Activated T-cell treated with anti-CD3 and anti-CD28 coated beads, Interleukin-2, amount 50 U/mL, for 4 hours (primary cell): ENCODE measurements around the gene ADIPOQ. TPM values are rescaled to one million over a fixed set of nuclear protein-coding genes. Genes with fewer than 3 reads are reported as not detected.
"Not testable (repeated sequence)": the region's sequence is repeated elsewhere in the genome, so short reads cannot be mapped to it uniquely, and the experiment has no call there.

Source experiments
- ATAC-seq, 2 donors: fragments of 200-7000 bp; cut with Tn5 transposase; one replicate each; pipeline ENCODE4 v1.10.0; 2021
- DNase-seq: peaks from one replicate; pipeline ENCODE4 v3.0.0-alpha.2; 2020
- H3K27me3 Mint-ChIP-seq: one replicate; pipeline ENCODE4 v1.8.0; 2021; ENCODE audit warnings: low read depth, mixed read lengths
- H3K36me3 Mint-ChIP-seq: one replicate; pipeline ENCODE4 v1.8.0; 2022; ENCODE audit warnings: mixed read lengths; ENCODE audit not compliant: insufficient read depth
- H3K4me1 Mint-ChIP-seq: one replicate; pipeline ENCODE4 v1.8.0; 2021; ENCODE audit warnings: low read depth, mixed read lengths
- H3K4me3 Mint-ChIP-seq: one replicate; pipeline ENCODE4 v1.8.0; 2021; ENCODE audit warnings: mild to moderate bottlenecking, moderate library complexity, mixed read lengths
- H3K9me3 Mint-ChIP-seq: one replicate; pipeline ENCODE4 v1.8.0; 2021; ENCODE audit warnings: mixed read lengths
- total RNA-seq, 3 donors: library from RNA; stranded (reverse); gene quantifications; one replicate each; pipeline ENCODE4 v1.2.1, GENCODE V29; 2021

The ADIPOQ gene
- total RNA-seq, 3 donors from 2014 or later = not detected

DNA sequence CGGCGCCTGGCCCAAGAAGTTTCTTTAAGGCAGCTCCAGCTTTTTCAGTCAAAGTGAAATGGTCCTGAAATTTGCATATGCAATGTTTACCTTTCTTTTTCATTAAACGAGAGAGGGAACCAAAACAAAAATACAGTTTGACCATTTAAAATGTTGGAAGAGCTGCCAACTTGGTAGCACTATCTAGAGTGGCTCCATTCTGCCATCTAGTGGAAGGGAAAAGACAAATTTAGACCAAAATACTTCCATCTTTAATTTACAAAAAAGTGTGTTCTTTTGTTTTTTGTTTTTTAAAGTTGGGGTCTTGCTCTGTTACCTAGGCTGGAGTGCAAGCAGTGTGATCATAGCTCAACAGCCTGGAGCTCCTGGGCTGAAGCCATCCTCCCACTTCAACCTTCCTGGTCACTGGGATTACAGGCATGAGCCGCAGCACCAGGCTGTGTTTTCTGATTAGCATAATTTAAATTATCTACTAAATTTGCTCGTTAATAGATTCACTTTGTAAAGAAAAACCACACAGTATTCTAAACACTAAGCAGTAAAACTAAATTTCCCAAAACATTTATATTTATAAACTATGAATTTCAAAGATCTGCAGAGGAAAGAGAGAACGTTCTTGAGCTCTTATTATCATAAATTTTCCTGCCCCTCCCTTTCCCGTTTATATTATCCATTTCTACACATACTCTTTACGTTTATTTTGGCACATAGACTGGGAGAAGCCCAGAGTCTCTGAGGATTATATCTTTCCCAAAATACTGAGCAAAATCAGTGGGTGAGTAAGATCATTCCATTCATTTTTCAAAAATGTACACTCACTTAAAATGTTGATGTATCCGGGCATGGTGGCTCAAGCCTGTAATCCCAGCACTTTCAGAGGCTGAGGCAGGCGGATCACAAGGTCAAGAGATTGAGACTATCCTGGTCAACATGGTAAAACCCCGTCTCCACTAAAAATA, 20.8 kb upstream of the ADIPOQ start:
- ATAC-seq = no peak
- Mint-ChIP-seq H3K4me1 (peaks cover 16% of the 10 kb centered on the region), H3K4me3 (no peak overlapping the region), H3K27me3 (peaks cover 12% of the 10 kb centered on the region), H3K9me3 (no peaks in the 10 kb centered on the region), H3K36me3 (no peaks in the 10 kb centered on the region)
- DNase-seq = no peak

DNA sequence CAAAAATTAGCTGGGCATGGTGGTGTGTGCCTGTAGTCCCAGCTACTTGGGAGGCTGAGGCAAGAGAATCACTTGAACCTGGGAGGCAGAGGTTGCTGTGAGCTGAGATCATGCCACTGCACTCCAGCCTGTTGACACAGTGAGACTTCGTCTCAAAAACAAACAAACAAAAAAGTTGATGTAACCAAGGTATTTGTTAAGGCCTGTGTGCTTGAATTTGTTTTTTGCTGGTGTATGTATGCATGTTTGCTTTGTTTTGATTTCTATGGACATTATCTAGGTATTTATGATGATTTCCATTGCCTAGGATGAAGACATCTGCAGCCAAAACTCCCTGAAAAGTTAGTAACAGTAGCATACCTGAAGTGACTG, 20.1 kb upstream of the ADIPOQ start:
- DNase-seq, H3K36me3 Mint-ChIP-seq, ATAC-seq, H3K4me3 Mint-ChIP-seq, H3K9me3 Mint-ChIP-seq: not testable (repeated sequence)
- Mint-ChIP-seq H3K27me3 (peaks cover 13% of the 10 kb centered on the region), H3K4me1 (peaks cover 16% of the 10 kb centered on the region)

DNA sequence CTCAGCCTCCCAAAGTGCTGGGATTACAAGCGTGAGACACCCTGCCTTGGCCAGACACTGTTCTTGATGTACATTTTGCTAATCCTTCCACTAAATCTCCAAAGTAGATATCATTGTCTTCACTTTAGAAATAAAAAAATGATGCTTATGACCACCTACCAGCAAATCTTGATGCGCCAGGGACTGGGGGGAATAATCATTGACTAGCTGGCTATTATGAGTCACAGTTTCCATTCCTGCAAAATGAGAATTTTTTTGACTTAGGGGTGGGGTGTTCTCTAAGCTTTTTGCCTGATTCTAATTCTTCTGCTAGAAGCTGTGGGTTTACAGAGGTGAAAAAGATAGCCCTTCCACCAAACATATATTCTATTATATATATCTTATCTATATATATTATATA, 19.1 kb upstream of the ADIPOQ start:
- H3K9me3 Mint-ChIP-seq = no peaks in the 10 kb centered on the region
- H3K27me3 Mint-ChIP-seq = peaks cover 16% of the 10 kb centered on the region
- peaks cover 19% of the 10 kb centered on the region for H3K4me1 Mint-ChIP-seq
- H3K36me3 Mint-ChIP-seq = no peaks in the 10 kb centered on the region
- no peak overlapping the region for H3K4me3 Mint-ChIP-seq
- DNase-seq (no peak), ATAC-seq (no peak)

DNA sequence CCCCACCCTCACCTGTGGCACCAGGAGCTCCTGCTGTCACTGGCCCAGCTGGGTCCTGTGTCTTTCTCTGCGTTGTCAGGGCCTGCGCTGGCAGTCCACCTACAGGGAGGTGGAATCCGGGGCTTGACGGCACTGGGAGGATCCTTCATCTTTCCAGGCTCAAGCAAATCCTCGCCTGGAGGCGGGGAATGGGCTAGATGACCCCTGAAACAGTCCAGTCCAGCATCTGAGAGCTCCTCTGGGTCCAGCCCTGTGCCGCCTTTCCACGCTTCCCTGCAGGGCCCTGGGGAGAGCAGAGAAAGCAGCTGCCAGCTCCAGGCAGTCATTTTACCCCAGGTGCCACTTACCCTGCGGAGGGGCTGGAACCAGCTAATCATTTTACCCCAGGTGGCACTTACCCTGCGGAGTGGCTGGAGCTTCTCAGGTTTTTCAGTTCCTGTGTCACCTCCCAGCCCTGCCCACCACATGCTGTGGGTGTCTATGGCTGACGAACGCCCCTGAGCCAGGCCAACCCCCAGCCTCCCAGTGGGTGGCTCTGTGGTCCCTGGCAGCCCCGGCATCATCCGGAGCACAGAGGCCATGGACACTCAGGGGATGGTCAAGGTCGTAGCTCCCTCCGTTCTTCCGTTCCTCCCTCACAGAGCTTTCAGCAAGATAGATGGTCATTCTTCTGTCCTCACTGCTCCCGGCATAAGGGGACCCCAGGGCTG, 17.9 kb upstream of the ADIPOQ start:
- Mint-ChIP-seq H3K4me1 (peaks cover 19% of the 10 kb centered on the region), H3K9me3 (no peaks in the 10 kb centered on the region), H3K27me3 (peaks cover 27% of the 10 kb centered on the region), H3K36me3 (no peaks in the 10 kb centered on the region), H3K4me3 (no peak overlapping the region)
- DNase-seq (no peak), ATAC-seq (no peak)

DNA sequence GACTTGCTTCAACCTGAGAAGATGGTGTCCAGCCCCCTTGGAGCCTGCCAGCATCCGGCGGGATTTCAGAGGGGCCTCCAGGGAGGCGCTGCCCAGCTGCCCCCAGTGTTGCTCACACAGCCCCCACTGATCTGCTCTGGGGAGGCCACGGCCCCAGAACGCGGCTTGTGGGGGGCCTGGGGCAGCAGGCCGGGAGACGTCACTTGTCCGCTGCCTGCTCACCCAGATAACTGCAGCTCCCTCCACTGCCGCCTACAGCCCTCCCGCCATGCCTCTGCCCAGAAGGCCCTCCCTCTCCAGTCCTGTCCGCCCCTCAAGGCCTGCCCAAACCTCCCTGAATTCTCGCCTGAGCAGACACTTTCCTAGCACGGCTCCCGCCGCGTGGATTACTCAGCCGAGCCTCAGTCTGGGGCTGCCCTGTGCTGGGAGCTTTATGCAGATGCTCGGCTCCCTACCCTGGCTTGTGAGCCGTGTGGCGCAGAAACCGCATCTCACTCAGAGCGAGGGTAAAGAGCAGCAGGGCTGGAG, 17.2 kb upstream of the ADIPOQ start:
- Mint-ChIP-seq H3K9me3 (no peaks in the 10 kb centered on the region), H3K4me3 (peak overlapping the region; percentile 79), H3K27me3 (peaks cover 34% of the 10 kb centered on the region), H3K36me3 (no peaks in the 10 kb centered on the region), H3K4me1 (peaks cover 19% of the 10 kb centered on the region)
- ATAC-seq (peak; percentile 65 to 68), DNase-seq (peak; percentile 36)

DNA sequence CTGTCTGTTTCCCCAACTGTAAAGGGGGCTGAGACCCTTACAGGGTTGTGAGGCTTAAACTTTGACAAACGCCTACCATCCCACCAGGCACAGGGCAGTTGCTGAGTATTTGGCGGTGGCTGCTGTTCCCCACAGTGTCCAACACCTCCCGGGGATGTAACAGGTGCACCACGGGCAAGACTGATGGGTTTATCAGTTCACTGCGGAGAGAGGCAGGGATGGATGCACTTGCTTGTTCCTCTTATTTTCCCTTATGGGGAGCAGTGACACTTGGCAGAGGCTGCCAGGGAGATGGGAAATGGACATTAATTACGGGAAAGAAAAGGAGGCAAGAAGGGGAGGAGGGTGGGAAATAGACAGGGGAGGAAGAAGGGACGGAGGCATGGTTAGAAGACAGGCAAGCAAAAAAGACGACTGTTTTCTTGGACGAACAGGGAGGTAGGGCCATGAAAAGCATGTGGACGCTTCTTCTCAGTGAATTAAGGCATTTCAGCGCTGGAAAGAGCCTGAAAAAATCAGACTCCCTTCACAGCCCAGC, 16.6 kb upstream of the ADIPOQ start:
- Mint-ChIP-seq H3K4me3 (peak overlapping the region; percentile 79), H3K27me3 (peaks cover 40% of the 10 kb centered on the region), H3K36me3 (no peaks in the 10 kb centered on the region), H3K4me1 (peaks cover 19% of the 10 kb centered on the region), H3K9me3 (no peaks in the 10 kb centered on the region)
- ATAC-seq (peak; percentile 2 to 3), DNase-seq (no peak)

DNA sequence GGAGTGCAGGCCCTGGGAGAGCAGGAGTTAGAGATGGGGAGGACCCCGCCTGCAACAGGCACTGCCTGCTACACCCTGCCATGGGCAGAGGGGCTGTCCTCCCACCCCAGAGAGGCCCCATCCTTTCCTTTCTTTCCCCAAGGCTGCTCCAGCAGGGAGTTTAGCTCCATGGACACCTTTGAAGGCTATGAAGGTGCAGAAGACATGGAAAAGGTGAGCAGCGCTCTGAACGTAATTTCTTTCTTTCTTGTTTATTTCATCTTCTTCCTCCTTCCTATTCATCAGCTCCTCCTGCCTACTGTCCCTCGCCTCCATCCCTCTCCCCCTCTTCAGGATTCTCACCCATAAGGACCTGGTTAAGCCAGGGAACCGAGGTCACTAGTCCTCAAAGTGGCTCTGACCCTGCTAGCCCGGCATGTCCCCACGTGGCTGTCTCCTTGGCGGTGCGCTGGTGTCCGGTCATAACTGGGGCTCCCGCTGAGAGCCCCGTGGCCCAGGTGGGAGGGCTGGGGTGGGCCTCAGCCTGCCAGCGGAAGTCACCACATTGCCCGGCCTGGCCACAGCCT, 16.0 kb upstream of the ADIPOQ start:
- ATAC-seq = peak; percentile 6 to 11
- peaks cover 46% of the 10 kb centered on the region for H3K27me3 Mint-ChIP-seq

DNA sequence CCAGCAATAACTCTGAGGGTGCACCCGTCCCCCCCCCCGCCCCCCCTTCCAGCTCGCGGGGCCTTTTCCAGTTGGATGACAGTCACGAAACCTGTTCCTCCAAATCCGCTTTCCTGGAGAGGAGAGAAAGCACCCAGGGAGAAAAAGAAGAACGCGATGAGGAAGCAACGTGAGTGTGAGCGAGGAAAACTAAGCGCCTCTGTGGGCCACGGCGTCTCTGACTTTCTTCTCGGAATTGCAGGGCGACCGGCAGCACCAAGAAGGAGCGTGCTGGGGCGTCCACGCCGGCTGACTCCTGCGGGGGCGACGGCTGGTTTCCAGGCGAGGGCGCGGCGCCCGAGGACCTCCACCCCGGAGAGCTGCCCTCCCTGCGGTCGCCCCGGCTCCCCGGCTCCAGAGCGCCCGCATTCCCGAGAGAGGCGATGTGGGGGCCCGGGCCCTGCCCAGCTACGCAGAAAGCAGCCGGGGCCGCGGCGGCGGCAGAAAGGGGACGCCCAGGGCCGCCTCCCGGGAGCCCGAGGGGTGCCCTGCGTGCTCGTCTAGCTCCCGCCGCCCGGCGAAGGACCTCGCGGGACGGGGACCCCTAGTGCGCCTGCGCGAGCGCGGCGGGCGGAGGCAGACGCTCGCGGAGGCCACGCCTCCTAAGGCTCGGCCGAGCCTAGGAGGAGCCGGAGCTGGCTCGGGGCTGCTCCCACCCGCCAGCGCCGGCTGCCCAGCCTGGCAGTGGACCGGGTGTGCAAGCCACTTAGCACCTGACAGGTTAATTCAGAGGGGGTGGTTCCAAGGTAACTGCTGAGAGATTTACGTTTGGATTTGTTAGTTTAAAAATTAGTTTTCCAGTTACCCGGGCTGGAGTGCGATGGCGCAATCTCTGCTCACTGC, 15.3 kb upstream of the ADIPOQ start:
- H3K36me3 Mint-ChIP-seq = no peaks in the 10 kb centered on the region
- peak overlapping the region; percentile 79 for H3K4me3 Mint-ChIP-seq
- peaks cover 19% of the 10 kb centered on the region for H3K4me1 Mint-ChIP-seq
- DNase-seq (peak; percentile 78), ATAC-seq (peak; percentile 91 to 93)
- peaks cover 52% of the 10 kb centered on the region for H3K27me3 Mint-ChIP-seq
- no peaks in the 10 kb centered on the region for H3K9me3 Mint-ChIP-seq

More for the DNA sequence above, 16.0 kb upstream of the ADIPOQ start:
- Mint-ChIP-seq H3K9me3 (no peaks in the 10 kb centered on the region), H3K4me1 (peaks cover 19% of the 10 kb centered on the region), H3K4me3 (peak overlapping the region; percentile 79), H3K36me3 (no peaks in the 10 kb centered on the region)
- DNase-seq = no peak

DNA sequence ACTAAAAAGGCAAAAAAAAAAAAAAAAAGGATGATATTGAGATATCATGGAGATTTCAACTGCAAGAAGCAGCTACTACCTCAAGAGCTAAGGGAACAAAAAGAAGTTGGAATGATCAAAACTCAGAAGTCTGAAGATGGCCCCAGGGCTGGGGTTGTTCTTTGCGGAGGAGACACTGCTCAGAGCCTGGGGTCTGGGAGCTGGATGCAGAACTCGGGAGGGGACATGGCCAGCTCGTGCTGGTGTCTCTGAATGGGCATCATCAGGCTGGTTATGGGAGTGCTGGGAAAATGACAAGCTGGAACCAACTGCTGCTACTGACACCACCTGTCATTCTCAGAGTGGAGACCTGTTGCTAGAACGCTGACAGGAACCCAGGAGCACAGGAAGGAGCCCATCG, 14.2 kb upstream of the ADIPOQ start:
- H3K4me3 Mint-ChIP-seq = peak overlapping the region; percentile 24
- peaks cover 52% of the 10 kb centered on the region for H3K27me3 Mint-ChIP-seq
- H3K9me3 Mint-ChIP-seq = no peaks in the 10 kb centered on the region
- no peaks in the 10 kb centered on the region for H3K36me3 Mint-ChIP-seq
- no peak for ATAC-seq
- H3K4me1 Mint-ChIP-seq = peaks cover 19% of the 10 kb centered on the region
- DNase-seq = no peak

DNA sequence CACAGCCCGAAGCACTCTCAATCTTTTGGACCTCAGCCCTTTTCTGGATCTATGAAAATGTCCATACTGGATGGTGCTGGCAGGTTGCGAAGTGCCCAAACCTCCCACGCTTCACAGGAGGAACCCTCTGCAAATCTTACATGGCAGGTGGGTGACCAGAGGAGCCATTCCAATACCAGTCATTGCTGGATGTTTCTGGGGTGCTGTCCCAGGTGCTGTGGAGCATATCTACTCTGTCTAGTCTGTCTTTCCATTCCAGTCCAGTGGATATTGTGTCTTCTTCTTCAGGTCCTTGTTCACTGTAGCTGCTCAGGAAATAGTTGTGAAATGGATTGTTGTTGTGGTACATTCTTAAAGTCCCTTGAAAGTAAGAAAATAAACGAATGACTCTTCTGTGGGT, 10.7 kb upstream of the ADIPOQ start:
- Mint-ChIP-seq H3K9me3 (no peaks in the 10 kb centered on the region), H3K4me3 (no peak overlapping the region), H3K36me3 (no peaks in the 10 kb centered on the region), H3K4me1 (peaks cover 3% of the 10 kb centered on the region), H3K27me3 (peaks cover 41% of the 10 kb centered on the region)
- ATAC-seq = no peak
- no peak for DNase-seq

DNA sequence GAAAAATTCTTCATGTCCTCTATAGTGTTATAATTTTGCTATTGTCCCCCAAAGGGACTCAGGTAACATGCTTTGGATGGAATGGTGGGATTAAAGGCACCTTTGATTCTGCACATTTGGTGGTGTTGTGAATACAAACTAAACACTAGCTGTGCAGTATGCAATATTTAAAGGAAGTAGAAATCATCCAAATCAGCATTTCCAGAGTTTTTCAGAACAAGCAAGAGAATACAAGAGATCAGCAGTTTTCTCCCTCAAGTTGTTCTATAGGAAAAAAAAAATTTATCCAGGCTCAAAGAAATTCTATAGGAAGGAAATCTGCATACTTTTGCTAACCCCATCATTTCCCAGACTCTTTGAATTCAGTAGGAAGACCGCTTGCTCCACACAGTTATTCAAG, 10.2 kb upstream of the ADIPOQ start:
- no peaks in the 10 kb centered on the region for H3K9me3 Mint-ChIP-seq
- ATAC-seq (no peak), DNase-seq (no peak)
- H3K4me3 Mint-ChIP-seq = no peak overlapping the region
- peaks cover 41% of the 10 kb centered on the region for H3K27me3 Mint-ChIP-seq
- no peaks in the 10 kb centered on the region for H3K36me3 Mint-ChIP-seq
- peaks cover 3% of the 10 kb centered on the region for H3K4me1 Mint-ChIP-seq

DNA sequence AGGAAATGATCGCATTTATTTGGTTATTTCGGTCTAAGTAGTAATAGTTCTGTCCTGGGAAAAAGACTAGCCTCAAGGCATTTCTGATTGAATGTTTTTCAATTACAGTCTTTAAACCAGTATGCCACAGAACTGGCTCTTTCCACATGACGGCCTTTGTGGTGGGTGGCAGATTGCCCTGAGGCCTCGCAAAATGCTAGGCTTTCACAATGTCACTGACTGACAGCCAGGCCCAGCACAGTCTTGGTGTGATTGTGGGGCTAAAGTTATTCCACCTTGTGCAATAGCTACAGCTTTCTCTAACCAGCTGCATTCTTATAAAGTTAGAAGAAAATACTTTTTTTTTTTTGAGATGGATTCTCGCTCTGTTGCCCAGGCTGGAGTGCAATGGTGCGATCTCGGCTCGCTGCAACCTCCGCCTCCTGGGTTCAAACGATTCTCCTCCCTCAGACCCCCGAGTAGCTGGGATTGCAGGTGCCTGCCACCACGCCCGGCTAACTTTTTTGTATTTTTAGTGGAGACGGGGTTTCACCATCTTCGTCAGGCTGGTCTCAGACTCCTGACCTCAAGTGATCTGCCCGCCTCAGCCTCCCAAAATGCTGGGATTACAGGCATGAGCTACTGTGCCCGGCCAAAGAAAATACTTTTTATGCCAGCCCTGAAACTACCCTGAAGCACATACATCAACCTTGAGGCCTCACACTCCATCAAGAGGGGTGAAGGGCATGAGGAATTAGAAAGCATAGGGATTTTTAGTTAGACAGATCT, 2.5 kb upstream of the ADIPOQ start:
- H3K36me3 Mint-ChIP-seq = no peaks in the 10 kb centered on the region
- DNase-seq = no peak
- no peak for ATAC-seq
- H3K4me1 Mint-ChIP-seq = no peaks in the 10 kb centered on the region
- no peak overlapping the region for H3K4me3 Mint-ChIP-seq
- H3K9me3 Mint-ChIP-seq = no peaks in the 10 kb centered on the region
- no peaks in the 10 kb centered on the region for H3K27me3 Mint-ChIP-seq

DNA sequence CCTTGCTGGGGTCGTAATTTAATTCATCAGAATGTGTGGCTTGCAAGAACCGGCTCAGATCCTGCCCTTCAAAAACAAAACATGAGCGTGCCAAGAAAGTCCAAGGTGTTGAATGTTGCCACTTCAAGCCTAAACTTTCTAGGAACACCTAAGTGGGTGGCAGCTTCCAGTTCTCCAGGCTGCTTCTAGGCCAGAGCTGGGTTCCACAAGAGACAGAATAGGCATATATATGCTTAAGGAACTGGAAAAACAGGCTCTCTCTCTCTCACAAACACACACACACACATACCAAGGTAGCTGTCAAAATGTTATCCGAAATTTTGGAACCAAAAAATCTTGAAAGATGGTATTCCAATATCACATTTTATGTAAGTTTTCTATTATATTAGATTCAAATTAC, 890 bp upstream of the ADIPOQ start:
- Mint-ChIP-seq H3K4me3 (no peak overlapping the region), H3K27me3 (peaks cover 7% of the 10 kb centered on the region), H3K9me3 (no peaks in the 10 kb centered on the region), H3K4me1 (no peaks in the 10 kb centered on the region), H3K36me3 (no peaks in the 10 kb centered on the region)
- ATAC-seq = no peak
- DNase-seq = no peak
